ENCODE results near the gene TNFSF13. TPM values are rescaled to one million over a fixed set of nuclear protein-coding genes. Genes with fewer than 3 reads are reported as not detected.

Gene TNFSF13
- total RNA-seq, 2 donors from 2014 or later = 4.6 to 6.0 TPM

- DNase-seq (ENCODE audit: low spot score in 2 of 2) = no peak
- H3K9me3 Mint-ChIP-seq = no peaks in the 10 kb centered on the region
- H3K36me3 Mint-ChIP-seq = peaks cover 4 to 5% of the 10 kb centered on the region in 2 donors
- no peak overlapping the region for H3K27ac Mint-ChIP-seq
- ATAC-seq = no peak
Observed at GRCh38 chr17:7544911-7545310, 13.6 kb upstream of the TNFSF13 start.

DNA sequence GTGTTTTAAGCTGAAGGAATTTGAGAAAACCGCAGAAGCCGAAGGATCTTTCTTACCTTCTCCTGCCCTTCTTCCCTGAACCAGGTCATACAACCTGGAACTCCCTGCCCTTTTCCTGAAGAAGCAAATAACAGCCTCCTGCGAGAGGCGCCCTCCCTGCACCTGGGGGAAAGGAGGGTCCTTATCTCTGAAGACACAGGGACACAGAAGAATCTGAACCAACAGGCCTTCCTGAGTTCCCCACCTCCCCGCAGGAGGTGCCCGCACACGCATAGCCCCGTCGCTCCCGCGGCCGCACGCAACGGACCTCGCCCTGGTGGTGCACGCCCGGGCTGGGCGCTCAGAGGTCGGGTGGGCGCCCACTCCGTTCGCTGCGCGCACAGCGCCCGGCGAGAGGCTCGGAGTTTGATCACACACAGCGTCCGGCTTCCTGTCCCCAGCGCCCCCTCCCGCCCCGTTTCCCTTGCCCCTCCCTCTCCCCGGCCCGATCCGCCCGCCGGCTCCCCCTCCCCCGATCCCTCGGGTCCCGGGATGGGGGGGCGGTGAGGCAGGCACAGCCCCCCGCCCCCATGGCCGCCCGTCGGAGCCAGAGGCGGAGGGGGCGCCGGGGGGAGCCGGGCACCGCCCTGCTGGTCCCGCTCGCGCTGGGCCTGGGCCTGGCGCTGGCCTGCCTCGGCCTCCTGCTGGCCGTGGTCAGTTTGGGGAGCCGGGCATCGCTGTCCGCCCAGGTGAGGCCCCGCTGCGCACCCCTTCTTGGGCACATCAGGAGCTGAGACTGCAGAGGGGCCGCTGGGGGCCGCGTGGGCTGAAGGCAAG, 9.8 kb upstream of the TNFSF13 start, which contains the start of gene TNFSF12:
Gene TNFSF12, plus strand, starts transcription at position 474 of the 816 bp plus-strand sequence. Its CDS starts 96 bp downstream, at position 570.
- DNase-seq (ENCODE audit: low spot score in 2 of 2) (peak in 1 of 2 donors; percentile 44), ATAC-seq (peak; percentile 61 to 66)
- Mint-ChIP-seq H3K36me3 (peaks cover 10 to 11% of the 10 kb centered on the region in 2 donors), H3K27ac (peak within 1 kb of the TSS; percentile 32 to 68), H3K9me3 (no peaks in the 10 kb centered on the region)

DNA sequence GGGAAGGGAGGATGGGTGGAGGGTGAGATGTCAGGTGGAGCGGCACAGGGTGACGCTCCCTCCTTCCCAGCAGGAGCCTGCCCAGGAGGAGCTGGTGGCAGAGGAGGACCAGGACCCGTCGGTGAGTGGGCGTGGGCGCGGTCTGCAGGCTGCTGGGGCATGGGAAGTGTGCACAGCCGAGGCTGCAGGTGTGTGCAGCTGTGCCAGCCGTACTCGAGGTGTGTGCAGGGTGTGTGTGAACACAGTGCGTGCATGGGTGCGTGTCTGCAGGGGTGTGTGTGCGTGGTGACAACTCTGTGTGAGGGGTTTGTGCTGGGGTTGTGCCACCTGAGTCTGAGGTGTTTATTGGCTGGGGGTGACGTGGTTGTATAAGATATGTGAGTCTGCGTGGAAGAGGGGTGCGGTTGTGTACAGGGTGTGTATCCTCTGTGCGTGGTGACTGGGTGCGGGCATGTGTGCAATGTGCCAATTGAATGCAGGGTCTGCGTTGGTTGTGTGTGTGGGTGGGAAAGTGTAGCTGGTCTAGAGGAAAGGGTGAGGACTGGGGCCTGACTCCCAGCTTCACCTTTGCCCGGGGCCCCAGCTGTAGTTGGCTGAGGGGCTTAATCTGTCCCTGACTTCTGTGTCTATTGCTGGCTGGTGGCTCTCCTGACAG, 9.0 kb upstream of the TNFSF13 start:
- peak; percentile 47 to 62 for ATAC-seq
- Mint-ChIP-seq H3K36me3 (peaks cover 10 to 11% of the 10 kb centered on the region in 2 donors), H3K27ac (peak overlapping the region in 1 of 2 donors; percentile 68), H3K9me3 (no peaks in the 10 kb centered on the region)
- no peak for DNase-seq (ENCODE audit: low spot score in 2 of 2)

- Mint-ChIP-seq H3K27ac (no peak overlapping the region), H3K9me3 (no peaks in the 10 kb centered on the region)
Observed at GRCh38 chr17:7550344-7550743, 8.2 kb upstream of the TNFSF13 start.

DNA sequence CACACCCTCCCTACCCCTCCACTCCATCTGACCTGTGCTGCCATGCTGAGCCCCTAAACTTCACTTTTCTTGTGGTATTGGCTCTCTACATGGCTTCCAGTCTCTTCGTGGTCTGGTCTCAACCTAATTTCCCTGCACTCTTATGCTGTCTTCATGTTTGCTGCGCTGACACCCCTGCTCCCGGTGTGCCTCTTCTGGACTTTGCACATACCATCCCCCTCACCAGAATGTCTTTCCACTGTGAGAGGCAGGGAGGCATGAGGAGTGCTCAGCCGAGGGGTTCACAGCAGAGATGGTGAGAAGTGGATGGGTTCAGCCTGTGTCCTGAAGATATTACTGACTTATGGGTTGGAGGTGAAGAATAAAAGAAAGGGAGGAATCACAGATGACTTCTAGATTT, 7.2 kb upstream of the TNFSF13 start:
- no peak overlapping the region for H3K27ac Mint-ChIP-seq
- no peak for DNase-seq (ENCODE audit: low spot score in 2 of 2)
- peaks cover 10 to 11% of the 10 kb centered on the region in 2 donors for H3K36me3 Mint-ChIP-seq
- no peak for ATAC-seq
- no peaks in the 10 kb centered on the region for H3K9me3 Mint-ChIP-seq

More at GRCh38 chr17:7550344-7550743, 8.2 kb upstream of the TNFSF13 start:
- ATAC-seq (no peak), DNase-seq (ENCODE audit: low spot score in 2 of 2) (no peak)
- H3K36me3 Mint-ChIP-seq = peaks cover 10 to 11% of the 10 kb centered on the region in 2 donors

DNA sequence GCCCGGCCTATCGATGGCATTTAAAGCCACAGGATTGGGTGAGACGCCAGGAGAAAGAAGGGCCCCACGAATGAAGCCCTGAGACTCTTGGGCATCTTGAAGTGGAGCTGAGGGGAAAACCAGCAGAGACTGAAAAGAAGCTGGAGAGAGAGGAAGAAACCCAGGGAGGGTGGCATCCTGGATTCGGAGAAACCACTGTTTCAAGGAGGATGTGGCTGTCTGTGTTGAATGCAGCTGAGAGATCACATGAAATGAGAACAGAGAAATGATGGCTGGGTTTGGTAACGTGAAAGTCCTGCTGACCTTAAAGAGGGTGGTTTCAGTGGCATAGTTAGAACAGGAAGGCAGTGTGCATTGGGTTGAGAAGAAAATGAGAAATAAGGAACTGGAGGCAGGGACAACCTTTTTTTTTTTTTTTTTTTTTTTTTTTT, 5.9 kb upstream of the TNFSF13 start:
- H3K36me3 Mint-ChIP-seq = peaks cover 10 to 11% of the 10 kb centered on the region in 2 donors
- DNase-seq (ENCODE audit: low spot score in 2 of 2) (no peak), ATAC-seq (peak; percentile 76 to 84)
- peak overlapping the region; percentile 2 to 75 for H3K27ac Mint-ChIP-seq
- no peaks in the 10 kb centered on the region for H3K9me3 Mint-ChIP-seq

DNA sequence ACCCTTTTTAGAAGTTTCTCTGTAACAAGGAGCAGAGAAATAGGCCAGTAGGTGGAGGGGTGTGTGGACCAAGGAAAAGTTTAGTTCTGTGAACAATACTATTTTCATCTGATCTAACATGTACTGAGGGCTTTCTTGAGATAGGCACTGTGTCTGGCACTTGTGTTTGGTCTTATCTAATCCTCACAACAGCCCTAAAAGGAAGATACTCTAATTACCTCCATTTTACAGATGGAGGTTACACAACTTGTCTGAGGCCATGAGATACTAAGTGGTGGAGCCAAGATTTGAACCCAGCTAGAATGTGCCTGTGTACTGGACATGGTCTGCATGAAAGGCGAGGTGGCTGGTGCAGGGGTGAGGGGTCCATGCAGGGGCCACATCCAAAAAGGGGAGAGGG, 5.2 kb upstream of the TNFSF13 start:
- no peak for ATAC-seq
- no peak for DNase-seq (ENCODE audit: low spot score in 2 of 2)
- no peaks in the 10 kb centered on the region for H3K9me3 Mint-ChIP-seq

GRCh38 chr17:7555320-7555948, 3.1 kb upstream of the TNFSF13 start:
- no peaks in the 10 kb centered on the region for H3K9me3 Mint-ChIP-seq
- H3K27ac Mint-ChIP-seq = peak overlapping the region in 1 of 2 donors; percentile 7

More for the DNA sequence above, 5.2 kb upstream of the TNFSF13 start:
- peaks cover 7 to 10% of the 10 kb centered on the region in 2 donors for H3K36me3 Mint-ChIP-seq
- peak overlapping the region; percentile 15 to 75 for H3K27ac Mint-ChIP-seq

DNA sequence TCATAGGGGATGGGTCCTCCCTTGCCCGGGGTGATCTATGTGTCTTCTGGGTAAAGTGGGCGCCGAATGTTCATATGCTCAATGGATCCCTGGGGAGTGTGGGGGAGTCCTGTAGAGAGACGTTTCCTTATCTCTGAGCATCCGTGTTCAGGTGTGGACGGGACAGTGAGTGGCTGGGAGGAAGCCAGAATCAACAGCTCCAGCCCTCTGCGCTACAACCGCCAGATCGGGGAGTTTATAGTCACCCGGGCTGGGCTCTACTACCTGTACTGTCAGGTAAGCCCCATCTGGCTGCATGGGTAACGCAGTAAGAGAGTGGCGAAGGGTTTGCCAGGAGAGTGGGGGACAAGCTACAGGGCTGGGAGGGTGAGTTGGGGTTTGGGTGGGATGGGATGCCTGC, 1.9 kb upstream of the TNFSF13 start:
- H3K36me3 Mint-ChIP-seq = peaks cover 5 to 6% of the 10 kb centered on the region in 2 donors
- H3K9me3 Mint-ChIP-seq = no peaks in the 10 kb centered on the region
- ATAC-seq (no peak), DNase-seq (ENCODE audit: low spot score in 2 of 2) (no peak)
- H3K27ac Mint-ChIP-seq = peak overlapping the region in 1 of 2 donors; percentile 57

More at GRCh38 chr17:7555320-7555948, 3.1 kb upstream of the TNFSF13 start:
- ATAC-seq (no peak), DNase-seq (ENCODE audit: low spot score in 2 of 2) (no peak)
- peaks cover 5 to 6% of the 10 kb centered on the region in 2 donors for H3K36me3 Mint-ChIP-seq

GRCh38 chr17:7557147-7557764, 1.3 kb upstream of the TNFSF13 start:
- Mint-ChIP-seq H3K36me3 (peaks cover 6% of the 10 kb centered on the region in 2 donors), H3K9me3 (no peaks in the 10 kb centered on the region), H3K27ac (peak overlapping the region in 1 of 2 donors; percentile 24)
- no peak for ATAC-seq
- no peak for DNase-seq (ENCODE audit: low spot score in 2 of 2)

- peak in 1 of 2 donors; percentile 32 for DNase-seq (ENCODE audit: low spot score in 2 of 2)
- Mint-ChIP-seq H3K36me3 (peaks cover 13% of the 10 kb centered on the region in 2 donors), H3K27ac (peak overlapping the region; percentile 74 to 75), H3K9me3 (no peaks in the 10 kb centered on the region)
- ATAC-seq = peak in 1 of 2 donors; percentile 30
Observed at GRCh38 chr17:7557775-7558543, 591 bp upstream of the TNFSF13 start.

DNA sequence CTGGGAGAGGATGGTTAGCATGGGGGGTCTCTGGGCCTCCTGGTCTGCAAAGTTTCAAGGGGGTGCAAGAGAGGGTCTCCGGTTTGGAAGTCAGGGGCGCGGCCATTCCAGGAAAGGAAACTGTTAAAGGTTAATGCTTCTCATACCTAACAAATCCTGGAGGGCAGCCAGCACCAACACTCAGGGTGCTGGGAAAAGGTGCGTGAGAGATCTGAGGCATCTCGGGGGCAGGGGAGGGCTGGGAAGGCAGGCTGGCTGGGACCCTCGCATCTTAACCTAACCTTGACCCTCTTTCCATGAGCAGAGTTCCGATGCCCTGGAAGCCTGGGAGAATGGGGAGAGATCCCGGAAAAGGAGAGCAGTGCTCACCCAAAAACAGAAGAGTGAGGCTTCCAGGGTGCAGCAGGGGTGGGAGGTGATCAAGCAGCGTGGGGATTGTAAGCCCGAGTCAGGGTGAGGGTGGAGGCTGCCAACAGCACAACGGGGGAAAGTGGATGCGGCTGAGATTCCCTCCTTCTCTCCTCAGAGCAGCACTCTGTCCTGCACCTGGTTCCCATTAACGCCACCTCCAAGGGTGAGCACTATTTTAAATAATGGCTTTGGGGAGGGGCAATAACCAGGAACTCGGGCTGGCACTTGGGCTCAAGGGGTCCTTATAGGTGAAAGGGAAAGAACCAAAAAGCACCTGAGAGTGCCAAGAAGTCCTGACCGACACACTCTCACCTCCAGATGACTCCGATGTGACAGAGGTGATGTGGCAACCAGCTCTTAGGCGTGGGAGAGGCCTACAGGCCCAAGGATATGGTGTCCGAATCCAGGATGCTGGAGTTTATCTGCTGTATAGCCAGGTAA, 996 bp downstream of the TNFSF13 start:
- peak overlapping the region; percentile 53 to 89 for H3K27ac Mint-ChIP-seq
- ATAC-seq (no peak), DNase-seq (ENCODE audit: low spot score in 2 of 2) (no peak)
- H3K36me3 Mint-ChIP-seq = peaks cover 7 to 8% of the 10 kb centered on the region in 2 donors
- no peaks in the 10 kb centered on the region for H3K9me3 Mint-ChIP-seq

- Mint-ChIP-seq H3K9me3 (no peaks in the 10 kb centered on the region), H3K36me3 (peaks cover 7 to 8% of the 10 kb centered on the region in 2 donors), H3K27ac (peak overlapping the region; percentile 89 to 95)
- peak; percentile 44 to 56 for ATAC-seq
- peak in 1 of 2 donors; percentile 74 for DNase-seq (ENCODE audit: low spot score in 2 of 2)
Observed at GRCh38 chr17:7560172-7561027, 1.9 kb downstream of the TNFSF13 start.

GRCh38 chr17:7561028-7561575, 2.6 kb downstream of the TNFSF13 start:
- peak; percentile 74 to 79 for ATAC-seq
- H3K27ac Mint-ChIP-seq = peak overlapping the region; percentile 89 to 95
- peak; percentile 85 to 90 for DNase-seq (ENCODE audit: low spot score in 2 of 2)
- H3K9me3 Mint-ChIP-seq = no peaks in the 10 kb centered on the region
- peaks cover 7 to 8% of the 10 kb centered on the region in 2 donors for H3K36me3 Mint-ChIP-seq
